Mesenchymal stem cell (in vitro differentiated cells and primary cell): ENCODE results near the gene BICRA.
"Not testable (repeated sequence)": the region's sequence is repeated elsewhere in the genome, so short reads cannot be mapped to it uniquely, and the experiment has no call there.

Experiments used
- DNase-seq: peaks from one replicate; pipeline ENCODE4 v3.0.0-alpha.2; 2013
- H2AFZ ChIP-seq: one replicate; pipeline ENCODE4 v1.6.1; 2013; ENCODE audit warnings: low read depth, mild to moderate bottlenecking, control low read depth, inconsistent platforms, low read length, moderate library complexity
- H2AK5ac ChIP-seq: 2 replicates; pipeline ENCODE4 v1.6.1; 2013; ENCODE audit warnings: low read length, moderate library complexity, mild to moderate bottlenecking, inconsistent platforms; ENCODE audit not compliant: severe bottlenecking
- H2BK120ac ChIP-seq: one replicate; pipeline ENCODE4 v1.6.1; 2013; ENCODE audit warnings: low read depth, mild to moderate bottlenecking, inconsistent platforms, low read length, moderate library complexity
- H2BK12ac ChIP-seq, 2 experiments: one replicate each; pipeline ENCODE4 v1.6.1; 2013; ENCODE audit warnings: inconsistent platforms in 2 of 2, low read length in 2 of 2, mild to moderate bottlenecking in 2 of 2, moderate library complexity in 2 of 2, control low read depth in 1 of 2
- H2BK15ac ChIP-seq: one replicate; pipeline ENCODE4 v1.6.1; 2013; ENCODE audit warnings: mild to moderate bottlenecking, low read depth, inconsistent platforms; ENCODE audit not compliant: poor library complexity, severe bottlenecking
- H2BK5ac ChIP-seq: 2 replicates; pipeline ENCODE4 v1.6.1; 2013; ENCODE audit warnings: low read depth, mild to moderate bottlenecking, low read length, control low read depth, inconsistent platforms; ENCODE audit not compliant: poor library complexity, severe bottlenecking
- H3K14ac ChIP-seq, 2 experiments: one replicate each; pipeline ENCODE4 v1.6.1; 2013; ENCODE audit warnings: inconsistent platforms in 2 of 2, low read length in 2 of 2, control low read depth in 1 of 2, mild to moderate bottlenecking in 1 of 2, moderate library complexity in 1 of 2
- H3K18ac ChIP-seq, 2 experiments: one replicate each; pipeline ENCODE4 v1.6.1; 2013; ENCODE audit warnings: inconsistent platforms in 2 of 2, low read length in 2 of 2, control low read depth in 1 of 2, low read depth in 1 of 2, mild to moderate bottlenecking in 1 of 2
- H3K23ac ChIP-seq, 2 experiments: one replicate each; pipeline ENCODE4 v1.6.1; 2013; ENCODE audit warnings: inconsistent platforms in 2 of 2, low read length in 2 of 2, mild to moderate bottlenecking in 2 of 2, moderate library complexity in 2 of 2, control low read depth in 1 of 2
- H3K27ac ChIP-seq: 2 replicates; pipeline ENCODE4 v1.5.1; 2013; ENCODE audit warnings: mild to moderate bottlenecking, moderate library complexity, low read length, control low read depth, inconsistent platforms; ENCODE audit not compliant: poor library complexity, severe bottlenecking
- H3K27me3 ChIP-seq, 2 experiments: 2 replicates each; pipeline versions ENCODE4 v1.6.1 to v1.7.0; 2013; ENCODE audit warnings: low read length in 2 of 2, mild to moderate bottlenecking in 2 of 2, moderate library complexity in 2 of 2, control low read depth in 1 of 2, inconsistent platforms in 1 of 2; ENCODE audit not compliant: control insufficient read depth in 1 of 2, insufficient read depth in 1 of 2
- H3K36me3 ChIP-seq, 2 experiments: 2 replicates each; pipeline versions ENCODE4 v1.6.1 to v1.7.0; 2013; ENCODE audit warnings: low read length in 2 of 2, control low read depth in 1 of 2, inconsistent platforms in 1 of 2, low read depth in 1 of 2, mild to moderate bottlenecking in 1 of 2; ENCODE audit not compliant: insufficient read depth in 2 of 2, control insufficient read depth in 1 of 2
- H3K4ac ChIP-seq, 2 experiments: one replicate each; pipeline ENCODE4 v1.6.1; 2013; ENCODE audit warnings: inconsistent platforms in 2 of 2, low read length in 2 of 2, mild to moderate bottlenecking in 2 of 2, moderate library complexity in 2 of 2, control low read depth in 1 of 2, low read depth in 1 of 2
- H3K4me1 ChIP-seq: 2 replicates; pipeline ENCODE4 v1.6.1; 2013; ENCODE audit warnings: low read depth, low read length, control low read depth; ENCODE audit not compliant: control insufficient read depth, insufficient read depth
- H3K4me2 ChIP-seq: 2 replicates; pipeline ENCODE4 v1.6.1; 2013; ENCODE audit warnings: low read length, mild to moderate bottlenecking, inconsistent platforms; ENCODE audit not compliant: poor library complexity, severe bottlenecking
- H3K4me3 ChIP-seq, 2 experiments: 2 replicates each; pipeline versions ENCODE4 v1.5.1 to v1.7.0; 2013; ENCODE audit warnings: low read length in 2 of 2, mild to moderate bottlenecking in 2 of 2, control low read depth in 1 of 2, low read depth in 1 of 2; ENCODE audit not compliant: insufficient read depth in 1 of 2
- H3K79me1 ChIP-seq: replicated peaks from 2 replicates; pipeline ENCODE4 v1.6.1; 2013; ENCODE audit warnings: mild to moderate bottlenecking, control low read depth, low read length, inconsistent platforms; ENCODE audit not compliant: poor library complexity, severe bottlenecking
- H3K9ac ChIP-seq: 2 replicates; pipeline ENCODE4 v1.7.0; 2013; ENCODE audit warnings: mild to moderate bottlenecking, low read length, moderate library complexity
- H3K9me3 ChIP-seq: 2 replicates; pipeline ENCODE4 v1.7.0; 2013; ENCODE audit warnings: mild to moderate bottlenecking, low read length; ENCODE audit not compliant: control insufficient read depth
- H4K8ac ChIP-seq: one replicate; pipeline ENCODE4 v1.6.1; 2013; ENCODE audit warnings: inconsistent platforms, mild to moderate bottlenecking, low read length, moderate library complexity
- H4K91ac ChIP-seq: one replicate; pipeline ENCODE4 v1.6.1; 2013; ENCODE audit warnings: mild to moderate bottlenecking, low read length, inconsistent platforms
- whole genome bisulfite sequencing: methylation state at CpG from one replicate; pipeline ENCODE4 v1.1.7; 2013; ENCODE audit warnings: mixed read lengths; 5-methylcytosine and 5-hydroxymethylcytosine counted together

The BICRA gene

GRCh38 chr19:47599671-47600245 is 9.2 kb upstream of the BICRA start:
- H4K91ac ChIP-seq, H2BK15ac ChIP-seq, H3K23ac ChIP-seq, H3K27me3 ChIP-seq, H3K36me3 ChIP-seq, H2BK120ac ChIP-seq, DNase-seq, H2AK5ac ChIP-seq, H2BK12ac ChIP-seq, H3K9me3 ChIP-seq, H4K8ac ChIP-seq, H3K79me1 ChIP-seq, H3K4ac ChIP-seq, H3K14ac ChIP-seq, H3K4me1 ChIP-seq: not testable (repeated sequence)
- Histone ChIP-seq H3K9ac (peak overlapping the region; percentile 80), H3K4me2 (peak overlapping the region; percentile 62), H3K18ac (peak overlapping the region in 1 of 2 experiments; percentile 28), H3K27ac (peak overlapping the region; percentile 96), H2AFZ (peak overlapping the region; percentile 23), H2BK5ac (peak overlapping the region; percentile 48), H3K4me3 (peak overlapping the region; percentile 32 to 85)
- WGBS, result 33% methylated on average over 21 of the region's 25 CpGs

GRCh38 chr19:47600246-47601179 is 8.4 kb upstream of the BICRA start:
- Histone ChIP-seq H4K91ac (no peak overlapping the region), H3K27ac (peak overlapping the region; percentile 77), H3K27me3 (peaks cover 0 to 5% of the 10 kb centered on the region in 2 experiments), H3K79me1 (no peaks in the 10 kb centered on the region), H3K9ac (peak overlapping the region; percentile 91), H3K23ac (no peak overlapping the region), H3K4me2 (peak overlapping the region; percentile 96), H2AK5ac (no peak overlapping the region), H3K4me1 (peaks cover 5% of the 10 kb centered on the region), H3K4me3 (peak overlapping the region; percentile 62 to 85), H3K14ac (peak overlapping the region in 1 of 2 experiments; percentile 90), H2AFZ (peak overlapping the region; percentile 36), H2BK120ac (peak overlapping the region; percentile 27), H3K36me3 (no peaks in the 10 kb centered on the region), H4K8ac (peak overlapping the region; percentile 78), H2BK12ac (no peak overlapping the region), H2BK5ac (no peak overlapping the region), H3K18ac (peak overlapping the region; percentile 28 to 73), H2BK15ac (peak overlapping the region; percentile 63), H3K4ac (peak overlapping the region in 1 of 2 experiments; percentile 92), H3K9me3 (no peaks in the 10 kb centered on the region)
- 10% methylated on average over 72 of the region's 77 CpGs for WGBS
- peak; percentile 99 for DNase-seq

GRCh38 chr19:47601180-47601904 is 7.6 kb upstream of the BICRA start:
- H3K4me1 ChIP-seq, result peaks cover 5% of the 10 kb centered on the region
- no peaks in the 10 kb centered on the region for H3K79me1 ChIP-seq
- no peak overlapping the region for H3K4me2 ChIP-seq
- no peak overlapping the region for H2AFZ ChIP-seq
- no peaks in the 10 kb centered on the region for H3K9me3 ChIP-seq
- no peak overlapping the region for H3K23ac ChIP-seq
- H2AK5ac ChIP-seq, result no peak overlapping the region
- no peak overlapping the region for H2BK15ac ChIP-seq
- no peak overlapping the region for H2BK5ac ChIP-seq
- H3K14ac ChIP-seq, result no peak overlapping the region
- no peak overlapping the region for H3K27ac ChIP-seq
- no peak overlapping the region for H3K4ac ChIP-seq
- H4K91ac ChIP-seq, result no peak overlapping the region
- H3K4me3 ChIP-seq, result peak overlapping the region in 1 of 2 experiments; percentile 85
- H3K36me3 ChIP-seq, result no peaks in the 10 kb centered on the region
- H2BK12ac ChIP-seq, result peak overlapping the region in 1 of 2 experiments; percentile 39
- no peak overlapping the region for H4K8ac ChIP-seq
- 93% methylated on average over 17 of the region's 17 CpGs for WGBS
- peak overlapping the region; percentile 91 for H3K9ac ChIP-seq
- no peak for DNase-seq
- H3K27me3 ChIP-seq, result peaks cover 0 to 5% of the 10 kb centered on the region in 2 experiments
- no peak overlapping the region for H3K18ac ChIP-seq
- H2BK120ac ChIP-seq, result no peak overlapping the region
